GM12872 (cell line): Measurements from ENCODE around the gene CTIF.

Experiments
- TF ChIP-seq, protein P1 (sequence below): IDR thresholded peaks from 3 replicates; pipeline ENCODE4 v1.5.1; 2011; ENCODE audit warnings: low read depth, mild to moderate bottlenecking, low read length, moderate library complexity; ENCODE audit not compliant: insufficient read depth

Gene CTIF

DNA sequence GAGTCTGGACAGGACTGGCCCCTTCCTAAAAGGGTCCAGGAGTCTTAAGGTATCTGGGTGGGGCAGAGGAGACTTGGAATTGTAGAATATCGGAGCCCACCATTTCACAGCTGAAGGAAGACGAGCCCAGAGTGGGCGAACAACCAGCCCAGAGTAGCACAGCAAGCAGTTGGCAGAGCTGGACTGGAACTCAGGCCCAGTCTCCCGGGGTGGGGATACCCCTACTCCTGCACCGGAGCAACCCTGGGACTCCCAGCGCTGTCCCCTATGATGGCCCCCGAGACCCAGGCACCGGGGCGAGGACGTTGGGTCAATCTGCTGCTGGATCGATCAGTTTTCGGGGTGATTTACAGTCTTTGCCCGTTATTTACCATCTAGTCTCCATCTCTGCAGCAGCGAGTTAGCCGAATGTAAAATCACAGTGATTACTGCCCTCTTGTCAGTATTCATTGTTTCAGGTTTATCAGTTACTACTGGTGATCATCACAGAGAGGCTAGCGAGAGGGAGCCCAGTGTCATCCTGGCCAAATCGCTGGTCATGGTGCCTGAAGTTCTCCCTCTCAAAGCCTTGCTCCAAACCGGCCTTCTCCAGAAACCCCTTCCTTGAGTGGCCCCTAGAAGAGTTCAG lies 336.6 kb downstream of the CTIF start:
- TF ChIP-seq, protein P1, sequence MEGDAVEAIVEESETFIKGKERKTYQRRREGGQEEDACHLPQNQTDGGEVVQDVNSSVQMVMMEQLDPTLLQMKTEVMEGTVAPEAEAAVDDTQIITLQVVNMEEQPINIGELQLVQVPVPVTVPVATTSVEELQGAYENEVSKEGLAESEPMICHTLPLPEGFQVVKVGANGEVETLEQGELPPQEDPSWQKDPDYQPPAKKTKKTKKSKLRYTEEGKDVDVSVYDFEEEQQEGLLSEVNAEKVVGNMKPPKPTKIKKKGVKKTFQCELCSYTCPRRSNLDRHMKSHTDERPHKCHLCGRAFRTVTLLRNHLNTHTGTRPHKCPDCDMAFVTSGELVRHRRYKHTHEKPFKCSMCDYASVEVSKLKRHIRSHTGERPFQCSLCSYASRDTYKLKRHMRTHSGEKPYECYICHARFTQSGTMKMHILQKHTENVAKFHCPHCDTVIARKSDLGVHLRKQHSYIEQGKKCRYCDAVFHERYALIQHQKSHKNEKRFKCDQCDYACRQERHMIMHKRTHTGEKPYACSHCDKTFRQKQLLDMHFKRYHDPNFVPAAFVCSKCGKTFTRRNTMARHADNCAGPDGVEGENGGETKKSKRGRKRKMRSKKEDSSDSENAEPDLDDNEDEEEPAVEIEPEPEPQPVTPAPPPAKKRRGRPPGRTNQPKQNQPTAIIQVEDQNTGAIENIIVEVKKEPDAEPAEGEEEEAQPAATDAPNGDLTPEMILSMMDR: no peak

DNA sequence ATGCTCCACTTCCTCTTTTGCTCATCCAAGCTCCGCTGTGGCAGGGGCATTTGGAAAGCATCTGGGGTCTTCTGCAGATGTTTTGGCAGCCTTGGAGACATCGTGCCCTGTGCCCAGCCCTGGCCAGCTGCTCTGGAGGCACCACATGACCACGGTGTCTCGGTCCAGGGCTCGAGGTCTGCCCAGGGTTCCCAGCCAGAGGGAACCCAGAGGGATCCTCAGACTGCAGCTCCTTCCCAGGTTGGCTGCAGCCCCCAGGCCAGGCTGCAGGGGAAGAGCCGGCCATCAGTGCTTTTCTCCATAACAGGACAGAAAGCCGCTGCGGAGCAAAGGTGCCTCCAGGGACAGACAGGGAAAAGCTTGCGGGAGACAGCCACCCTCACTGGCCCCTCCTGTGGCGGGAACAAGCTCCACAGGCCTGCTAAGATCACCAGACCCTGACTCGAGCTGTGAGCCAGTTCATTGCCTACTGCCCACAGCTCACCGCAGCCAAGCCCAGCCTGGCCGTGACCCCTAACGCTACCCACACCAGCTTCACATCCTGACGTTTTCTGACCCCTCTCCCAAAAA lies 337.2 kb downstream of the CTIF start:
- TF ChIP-seq, protein P1: no peak

DNA sequence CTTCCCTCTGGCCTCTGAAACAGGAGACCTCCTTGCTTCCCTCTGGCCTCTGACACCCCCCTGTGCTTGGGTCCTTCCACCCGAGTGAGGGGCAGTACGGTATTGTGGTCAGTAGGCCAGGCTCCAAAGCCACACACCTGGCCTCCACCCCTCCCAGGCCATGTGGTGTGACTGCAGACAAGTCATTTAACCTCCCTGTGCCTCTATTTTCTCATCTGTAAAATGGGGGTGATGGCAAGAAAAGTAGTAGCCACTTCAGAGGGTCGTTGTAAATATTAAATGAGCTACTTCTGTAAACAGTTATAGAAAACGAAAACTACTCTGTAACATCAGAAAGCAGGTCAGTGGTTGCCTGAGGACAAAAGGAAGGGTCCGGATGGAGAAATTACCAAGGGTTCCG lies 337.8 kb downstream of the CTIF start:
- TF ChIP-seq, protein P1: no peak

GRCh38 chr18:48877941-48878340 lies 339.1 kb downstream of the CTIF start:
- TF ChIP-seq, protein P1: no peak

GRCh38 chr18:48878471-48878870 lies 339.6 kb downstream of the CTIF start:
- TF ChIP-seq, protein P1: no peak

GRCh38 chr18:48879008-48879431 lies 340.2 kb downstream of the CTIF start:
- TF ChIP-seq, protein P1: no peak

- TF ChIP-seq, protein P1: no peak
Observed at GRCh38 chr18:48880931-48881330, 342.1 kb downstream of the CTIF start.
